GM21526 (cell line): ENCODE results near the gene MED16.
"Not testable (repeated sequence)": the region's sequence is repeated elsewhere in the genome, so short reads cannot be mapped to it uniquely, and the experiment has no call there.

Experiments
- ATAC-seq: cut with Tn5 transposase; IDR thresholded peaks from one replicate; pipeline ENCODE4 v1.9.1; 2021; ENCODE audit warnings: moderate library complexity; ENCODE audit not compliant: unreplicated experiment, low FRiP score

MED16 gene

GRCh38 chr19:858868-859843, 33.8 kb downstream of the MED16 start, which contains the start of gene CFD:
Gene CFD (plus strand): TSS chr19:859664. CDS start chr19:859690, 26 bp downstream.
- no peak for ATAC-seq

DNA sequence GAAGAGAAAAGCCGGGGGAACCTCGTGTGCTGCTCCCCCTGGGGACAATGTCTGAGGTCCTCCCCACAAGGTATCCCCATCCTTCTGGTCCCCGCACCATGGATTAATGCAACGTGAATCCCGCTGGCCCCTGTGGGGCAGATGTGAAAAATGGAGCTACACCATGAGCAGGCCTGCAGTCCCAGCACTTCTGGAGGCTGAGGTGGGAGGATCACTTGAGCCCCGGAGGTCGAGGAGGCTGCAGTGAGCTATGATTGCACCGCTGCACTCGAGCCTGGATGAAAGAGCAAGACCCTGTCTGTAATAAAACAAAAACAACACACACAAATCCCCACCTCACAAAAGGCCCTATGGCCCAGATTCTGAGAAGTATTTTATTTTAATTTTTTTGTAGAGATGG, 34.7 kb downstream of the MED16 start:
- ATAC-seq: no peak

DNA sequence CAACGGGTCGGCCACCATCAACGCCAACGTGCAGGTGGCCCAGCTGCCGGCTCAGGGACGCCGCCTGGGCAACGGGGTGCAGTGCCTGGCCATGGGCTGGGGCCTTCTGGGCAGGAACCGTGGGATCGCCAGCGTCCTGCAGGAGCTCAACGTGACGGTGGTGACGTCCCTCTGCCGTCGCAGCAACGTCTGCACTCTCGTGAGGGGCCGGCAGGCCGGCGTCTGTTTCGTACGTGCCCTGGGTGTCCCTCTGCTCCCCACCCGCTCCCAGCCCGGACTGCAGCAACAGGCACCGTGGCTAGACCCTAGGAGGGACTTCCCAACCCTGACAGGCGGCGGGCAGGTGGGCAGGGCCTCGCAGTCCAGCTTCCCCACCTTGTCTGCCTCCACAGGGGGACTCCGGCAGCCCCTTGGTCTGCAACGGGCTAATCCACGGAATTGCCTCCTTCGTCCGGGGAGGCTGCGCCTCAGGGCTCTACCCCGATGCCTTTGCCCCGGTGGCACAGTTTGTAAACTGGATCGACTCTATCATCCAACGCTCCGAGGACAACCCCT, 37.3 kb downstream of the MED16 start:
- ATAC-seq: no peak

- no peak for ATAC-seq
Measured at GRCh38 chr19:855142-855541, 37.8 kb downstream of the MED16 start.

DNA sequence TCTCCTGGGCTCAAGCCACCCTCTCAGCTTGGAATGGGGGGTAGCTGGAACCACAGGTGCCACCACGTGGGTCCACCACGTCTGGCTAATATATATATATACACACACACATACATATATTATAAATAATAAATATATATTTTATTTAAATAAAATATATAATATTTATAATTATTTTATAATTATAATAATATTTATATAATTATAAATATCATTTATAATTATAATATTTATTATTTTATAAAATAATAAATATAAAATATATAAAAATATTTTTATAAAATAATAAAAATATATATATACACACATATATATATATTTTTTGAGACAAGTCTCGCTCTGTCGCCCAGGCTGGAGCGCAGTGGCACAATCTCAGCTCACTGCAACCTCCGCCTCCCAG, 38.4 kb downstream of the MED16 start:
- no peak for ATAC-seq

DNA sequence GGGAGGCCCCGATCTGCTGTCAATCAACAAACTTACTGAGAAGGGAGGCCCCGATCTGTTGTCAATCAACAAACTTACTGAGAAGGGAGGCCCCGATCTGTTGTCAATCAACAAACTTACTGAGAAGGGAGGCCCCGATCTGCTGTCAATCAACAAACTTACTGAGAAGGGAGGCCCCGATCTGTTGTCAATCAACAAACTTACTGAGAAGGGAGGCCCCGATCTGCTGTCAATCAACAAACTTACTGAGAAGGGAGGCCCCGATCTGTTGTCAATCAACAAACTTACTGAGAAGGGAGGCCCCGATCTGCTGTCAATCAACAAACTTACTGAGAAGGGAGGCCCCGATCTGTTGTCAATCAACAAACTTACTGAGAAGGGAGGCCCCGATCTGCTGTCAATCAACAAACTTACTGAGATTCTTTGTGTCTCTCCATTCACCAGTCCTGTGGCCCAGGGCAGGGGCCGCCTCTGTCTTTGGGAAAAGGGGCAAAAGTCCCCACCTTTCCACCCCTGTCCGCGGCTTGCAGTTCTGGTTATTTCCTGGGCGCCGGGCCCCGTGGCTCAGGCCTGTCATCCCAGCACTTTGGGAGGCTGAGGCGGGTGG, 39.3 kb downstream of the MED16 start:
- ATAC-seq: not testable (repeated sequence)

GRCh38 chr19:853014-853585, 39.9 kb downstream of the MED16 start:
- no peak for ATAC-seq

DNA sequence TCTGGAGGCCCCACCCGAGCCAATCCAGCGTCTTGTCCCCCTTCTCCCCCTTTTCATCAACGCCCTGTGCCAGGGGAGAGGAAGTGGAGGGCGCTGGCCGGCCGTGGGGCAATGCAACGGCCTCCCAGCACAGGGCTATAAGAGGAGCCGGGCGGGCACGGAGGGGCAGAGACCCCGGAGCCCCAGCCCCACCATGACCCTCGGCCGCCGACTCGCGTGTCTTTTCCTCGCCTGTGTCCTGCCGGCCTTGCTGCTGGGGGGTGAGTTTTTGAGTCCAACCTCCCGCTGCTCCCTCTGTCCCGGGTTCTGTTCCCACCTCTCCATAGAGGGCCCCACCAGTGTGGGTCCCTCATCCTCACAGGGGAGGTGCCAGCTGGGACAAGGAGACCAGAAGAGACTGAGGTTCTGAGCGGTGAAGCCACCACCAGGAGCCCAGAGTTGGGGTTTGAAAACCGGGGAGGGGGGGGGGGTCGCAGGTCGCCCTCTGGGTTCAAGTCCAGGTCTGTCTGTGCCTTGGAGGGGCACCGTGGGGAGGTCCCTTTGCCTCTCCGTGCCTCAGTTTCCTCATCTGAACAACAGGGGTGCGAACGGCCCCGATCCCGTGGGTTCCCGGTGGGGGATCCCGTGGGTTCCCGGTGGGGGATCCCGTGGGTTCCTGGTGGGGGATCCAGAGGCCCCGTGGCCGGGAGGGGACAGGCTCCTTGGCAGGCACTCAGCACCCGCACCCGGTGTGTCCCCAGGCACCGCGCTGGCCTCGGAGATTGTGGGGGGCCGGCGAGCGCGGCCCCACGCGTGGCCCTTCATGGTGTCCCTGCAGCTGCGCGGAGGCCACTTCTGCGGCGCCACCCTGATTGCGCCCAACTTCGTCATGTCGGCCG, 40.6 kb downstream of the MED16 start, which contains the start of gene ELANE:
ELANE (plus strand) TSS at position 168 of the 878 bp plus-strand sequence; CDS start at position 194, 26 bp downstream.
- ATAC-seq: no peak

DNA sequence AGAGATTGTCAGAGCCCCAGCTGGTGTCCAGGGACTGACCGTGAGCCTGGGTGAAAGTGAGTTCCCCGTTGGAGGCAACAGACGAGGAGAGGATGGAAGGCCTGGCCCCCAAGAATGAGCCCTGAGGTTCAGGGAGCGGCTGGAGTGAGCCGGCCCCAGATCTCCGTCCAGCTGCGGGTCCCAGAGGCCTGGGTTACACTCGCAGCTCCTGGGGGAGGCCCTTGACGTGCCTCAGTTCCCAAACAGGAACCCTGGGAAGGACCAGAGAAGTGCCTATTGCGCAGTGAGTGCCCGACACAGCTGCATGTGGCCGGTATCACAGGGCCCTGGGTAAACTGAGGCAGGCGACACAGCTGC, 42.0 kb downstream of the MED16 start:
- ATAC-seq: no peak

DNA sequence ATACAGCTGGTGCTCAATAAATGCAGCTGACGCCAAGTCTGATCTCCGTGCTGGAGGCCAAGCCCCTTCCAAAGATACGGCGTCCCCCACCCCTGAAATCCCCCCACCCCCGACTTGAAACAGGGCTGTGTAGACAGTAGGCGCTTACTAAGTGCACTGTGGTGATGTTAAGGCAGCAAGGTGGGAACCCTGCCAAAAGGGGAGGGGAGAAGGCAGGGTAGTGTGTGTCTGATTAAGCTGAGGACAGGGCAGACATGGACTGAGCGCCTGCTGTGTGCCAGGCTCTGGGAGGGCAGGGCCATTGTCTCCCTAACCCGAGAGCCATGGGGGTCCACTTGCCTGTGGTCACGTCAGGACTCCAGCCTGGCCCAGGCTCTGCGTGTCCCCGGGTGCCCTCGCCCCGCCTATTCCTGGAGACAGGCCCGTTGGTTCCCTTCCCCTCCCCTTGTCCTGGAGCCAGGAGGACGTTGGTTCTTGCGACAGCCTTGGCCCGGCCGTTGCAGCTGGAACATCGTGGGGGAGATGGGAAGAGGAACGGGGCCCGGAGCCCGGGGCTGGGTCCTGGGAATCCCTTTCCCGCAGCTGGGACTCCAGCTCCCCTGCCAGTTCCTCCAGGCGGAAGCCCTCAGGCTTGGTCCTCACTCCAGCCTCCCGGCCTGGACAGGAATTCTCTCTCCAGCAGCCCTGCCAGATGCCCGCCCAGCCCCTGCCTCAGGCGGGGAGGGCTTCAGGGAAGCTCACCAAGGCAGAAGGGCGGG, 42.6 kb downstream of the MED16 start:
- ATAC-seq: no peak

DNA sequence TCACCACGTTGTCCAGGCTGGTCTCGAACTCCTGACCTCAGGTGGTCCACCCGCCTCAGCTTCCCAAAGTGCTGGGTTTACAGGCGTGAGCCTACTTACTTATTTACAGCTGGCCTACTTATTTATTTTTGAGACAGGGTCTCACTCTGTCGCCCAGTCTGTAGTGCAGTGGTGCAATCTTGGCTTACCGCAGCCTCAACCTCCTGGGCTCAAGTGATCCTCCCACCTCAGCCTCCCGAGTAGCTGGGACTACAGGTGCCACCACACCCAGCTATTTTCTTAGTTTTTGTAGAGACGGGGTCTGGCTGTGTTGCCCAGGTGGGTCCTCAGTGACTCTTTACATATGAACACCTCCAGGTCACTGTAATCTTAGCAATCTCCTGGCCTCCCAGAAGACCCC, 43.8 kb downstream of the MED16 start:
- ATAC-seq: not testable (repeated sequence)

DNA sequence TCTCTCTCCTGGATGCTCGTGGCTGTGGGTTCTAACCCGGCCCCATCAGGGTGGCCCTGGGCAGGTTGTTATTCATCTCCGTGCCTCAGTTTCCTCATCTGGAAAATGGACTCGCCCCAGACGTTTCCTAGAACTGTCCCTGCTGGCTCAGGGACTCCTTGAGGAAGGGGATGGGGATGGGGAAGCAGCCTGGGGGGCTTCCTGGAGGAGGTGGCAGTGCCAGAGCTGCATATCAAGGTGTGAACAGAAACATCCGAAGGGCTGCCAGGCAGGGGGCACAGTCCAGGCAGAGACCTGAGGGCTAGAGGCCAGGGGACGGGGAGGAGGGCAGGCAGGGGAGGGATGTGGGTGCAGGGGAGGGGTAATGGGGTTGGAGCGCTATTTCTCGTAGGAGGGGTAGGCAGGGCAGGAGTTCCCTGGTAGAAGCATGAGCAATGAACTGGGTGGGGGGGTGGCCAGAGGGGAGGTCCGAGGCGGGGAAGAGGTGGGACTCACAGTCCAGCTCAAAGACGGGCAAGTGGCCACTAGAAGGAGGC, 44.5 kb downstream of the MED16 start:
- no peak for ATAC-seq

DNA sequence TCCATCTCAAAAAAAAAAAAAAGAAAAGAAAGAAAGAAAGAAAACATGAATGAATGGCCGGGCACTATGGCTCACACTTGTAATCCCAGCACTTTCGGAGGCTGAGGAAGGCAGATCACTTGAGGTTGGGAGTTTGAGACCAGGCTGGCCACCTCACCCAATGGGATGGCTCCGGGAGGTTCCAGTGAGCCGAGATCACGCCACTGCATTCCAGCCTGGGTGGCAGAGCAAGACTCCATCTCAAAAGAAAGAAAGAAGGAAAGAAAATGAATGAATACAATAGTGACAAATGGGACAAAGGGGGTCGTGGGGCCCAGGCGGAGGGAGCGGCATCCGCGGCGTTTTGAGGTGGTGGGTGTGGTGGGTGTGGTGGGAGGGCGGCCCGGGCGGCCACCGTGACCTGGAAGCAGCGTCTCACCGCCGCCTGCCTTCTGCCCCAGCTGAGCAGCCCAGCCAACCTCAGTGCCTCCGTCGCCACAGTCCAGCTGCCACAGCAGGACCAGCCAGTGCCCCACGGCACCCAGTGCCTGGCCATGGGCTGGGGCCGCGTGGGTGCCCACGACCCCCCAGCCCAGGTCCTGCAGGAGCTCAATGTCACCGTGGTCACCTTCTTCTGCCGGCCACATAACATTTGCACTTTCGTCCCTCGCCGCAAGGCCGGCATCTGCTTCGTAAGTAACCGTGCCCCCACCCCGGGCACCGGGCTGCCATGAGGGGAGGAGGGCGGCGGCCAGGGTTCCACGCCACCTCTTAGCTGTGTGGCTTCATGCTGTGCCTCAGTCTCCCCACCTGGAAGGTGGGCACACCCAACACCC, 47.1 kb downstream of the MED16 start:
- no peak for ATAC-seq

GRCh38 chr19:844546-844971, 48.4 kb downstream of the MED16 start:
- ATAC-seq: no peak

DNA sequence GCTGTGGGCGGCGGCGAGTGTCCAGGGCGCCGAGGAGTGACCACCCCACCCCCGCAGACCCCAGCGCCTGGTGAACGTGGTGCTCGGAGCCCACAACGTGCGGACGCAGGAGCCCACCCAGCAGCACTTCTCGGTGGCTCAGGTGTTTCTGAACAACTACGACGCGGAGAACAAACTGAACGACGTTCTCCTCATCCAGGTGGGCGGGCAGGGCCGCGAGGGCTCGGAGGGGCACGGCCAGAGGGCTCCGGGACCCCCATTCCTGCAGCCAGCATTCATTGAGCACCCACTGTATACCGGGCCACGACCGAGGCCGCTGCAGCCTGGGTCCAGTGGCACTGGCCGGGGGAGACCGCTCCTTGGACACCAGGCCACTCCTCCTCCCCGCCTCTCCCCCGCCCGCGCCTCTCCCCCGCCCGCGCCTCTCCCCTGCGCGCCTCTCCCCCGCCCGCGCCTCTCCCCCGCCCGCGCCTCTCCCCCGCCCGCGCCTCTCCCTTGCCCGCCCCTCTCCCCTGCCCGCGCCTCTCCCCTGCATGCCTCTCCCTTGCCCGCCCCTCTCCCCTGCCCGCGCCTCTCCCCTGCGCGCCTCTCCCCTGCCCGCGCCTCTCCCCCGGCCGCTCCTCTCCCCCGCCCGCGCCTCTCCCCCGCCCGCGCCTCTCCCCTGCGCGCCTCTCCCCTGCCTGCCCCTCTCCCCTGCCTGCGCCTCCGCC, 49.0 kb downstream of the MED16 start:
- ATAC-seq: no peak

GRCh38 chr19:843180-843835, 49.7 kb downstream of the MED16 start:
- no peak for ATAC-seq

GRCh38 chr19:842802-843179, 50.2 kb downstream of the MED16 start:
- not testable (repeated sequence) for ATAC-seq
